GM21360 (cell line): ENCODE results near the gene KDM3B.
"Not testable (repeated sequence)": the region's sequence is repeated elsewhere in the genome, so short reads cannot be mapped to it uniquely, and the experiment has no call there.

Experiments used
- ATAC-seq: cut with Tn5 transposase; IDR thresholded peaks from one replicate; pipeline ENCODE4 v1.9.1; 2021; ENCODE audit warnings: mild to moderate bottlenecking, moderate library complexity; ENCODE audit not compliant: unreplicated experiment

KDM3B gene

DNA sequence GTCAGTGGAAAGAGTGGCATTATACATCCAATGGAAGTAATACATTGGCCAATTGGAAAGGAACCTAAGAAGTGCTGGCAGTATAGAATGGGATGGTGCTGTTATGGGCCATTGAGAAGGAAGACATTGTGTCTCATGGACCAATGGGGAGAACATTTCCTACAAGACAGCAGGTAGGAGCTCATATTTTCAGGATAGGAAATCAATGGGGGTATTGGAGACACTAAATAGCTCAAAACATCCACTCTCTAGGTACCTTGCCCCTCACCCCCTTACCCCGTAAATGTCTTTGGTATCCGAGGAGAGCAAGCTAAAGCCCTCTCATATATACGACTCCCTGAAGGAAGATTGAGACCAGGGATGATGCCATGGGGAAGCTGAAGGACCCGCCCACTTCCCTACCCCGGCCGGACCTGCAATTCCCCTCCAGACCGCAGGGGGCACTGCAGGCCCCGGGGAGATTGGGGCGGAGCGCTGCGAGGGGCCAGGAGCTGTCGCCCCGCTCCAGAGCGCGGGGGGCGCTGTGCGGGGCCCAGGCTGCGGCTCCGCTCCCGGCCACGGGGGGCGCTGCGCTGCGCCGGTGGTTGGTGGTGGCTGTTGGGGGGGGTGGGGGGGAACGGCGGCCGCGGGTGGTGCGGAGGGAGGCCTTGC, at the start of gene KDM3B:
Gene KDM3B, plus strand, starts transcription at position 615 of the 651 bp plus-strand sequence. CDS start 111 bp downstream, outside the sequence.
- peak; percentile 64 for ATAC-seq

DNA sequence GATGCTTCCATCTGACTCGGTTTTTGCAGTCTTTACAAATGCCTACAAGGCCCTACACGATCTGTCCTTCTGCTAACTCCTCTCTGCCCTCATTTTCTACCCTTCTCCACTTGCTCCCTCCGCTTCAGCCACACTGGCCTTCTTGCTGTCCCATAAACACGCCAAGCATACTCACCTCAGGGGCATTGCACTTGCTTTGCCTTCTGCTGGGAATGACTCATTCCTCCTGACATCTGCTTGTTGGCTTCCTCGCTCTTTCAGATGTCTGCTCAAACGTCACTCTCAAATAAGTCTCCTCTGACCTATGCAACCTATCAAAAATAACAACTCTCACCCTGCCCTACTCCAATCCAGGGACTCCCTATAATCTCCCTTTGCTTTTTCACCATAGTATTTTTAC, 49.1 kb upstream of the KDM3B start:
- ATAC-seq = no peak

GRCh38 chr5:138305797-138306196, 46.7 kb upstream of the KDM3B start:
- no peak for ATAC-seq

DNA sequence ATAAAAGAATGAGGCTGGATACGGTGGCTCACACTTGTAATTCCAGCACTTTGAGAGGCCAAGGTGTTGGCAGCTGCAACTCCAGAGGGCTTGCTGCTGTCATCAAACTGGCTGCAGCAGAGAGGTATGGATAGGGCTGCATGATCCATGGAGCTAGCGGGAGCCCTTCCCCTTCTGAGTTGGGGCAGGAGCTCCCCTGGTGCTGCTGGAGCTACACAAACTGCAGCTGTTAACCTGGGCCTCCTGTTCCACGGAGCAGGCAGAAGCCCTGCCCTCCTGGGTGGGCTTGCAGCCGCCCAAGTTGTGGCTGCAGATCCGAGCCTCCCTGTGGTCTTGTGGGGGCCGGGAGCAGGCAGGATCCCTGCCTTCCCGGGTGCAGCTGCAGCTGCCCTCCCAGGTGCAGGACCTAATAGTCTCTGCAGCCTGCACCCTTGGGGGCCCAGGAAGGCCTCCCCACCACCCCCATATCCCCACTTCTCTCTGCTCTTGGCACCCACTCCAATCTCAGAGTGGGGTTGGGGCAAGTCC, 36.7 kb upstream of the KDM3B start:
- ATAC-seq = no peak

DNA sequence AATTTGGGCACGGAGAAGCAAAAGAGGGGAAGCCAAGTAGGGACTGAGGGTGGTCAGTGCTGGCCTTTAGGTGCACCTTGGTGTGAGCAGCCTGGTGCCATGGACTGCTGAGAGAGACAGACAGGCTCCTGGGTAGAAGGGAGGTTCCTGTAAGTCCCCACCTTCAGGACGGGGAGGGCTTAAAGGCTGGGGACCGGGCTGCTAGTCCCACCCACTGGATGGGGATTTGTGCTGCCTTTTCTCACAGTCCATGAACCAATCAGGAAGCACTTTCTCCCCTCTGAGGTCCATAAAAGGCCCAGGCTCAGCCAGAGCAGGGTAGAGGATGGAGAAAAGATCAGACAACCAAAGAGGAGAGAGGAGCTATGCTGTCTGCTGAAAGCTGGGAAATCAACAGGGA, 36.1 kb upstream of the KDM3B start:
- no peak for ATAC-seq

GRCh38 chr5:138318211-138318610, 34.3 kb upstream of the KDM3B start:
- not testable (repeated sequence) for ATAC-seq

DNA sequence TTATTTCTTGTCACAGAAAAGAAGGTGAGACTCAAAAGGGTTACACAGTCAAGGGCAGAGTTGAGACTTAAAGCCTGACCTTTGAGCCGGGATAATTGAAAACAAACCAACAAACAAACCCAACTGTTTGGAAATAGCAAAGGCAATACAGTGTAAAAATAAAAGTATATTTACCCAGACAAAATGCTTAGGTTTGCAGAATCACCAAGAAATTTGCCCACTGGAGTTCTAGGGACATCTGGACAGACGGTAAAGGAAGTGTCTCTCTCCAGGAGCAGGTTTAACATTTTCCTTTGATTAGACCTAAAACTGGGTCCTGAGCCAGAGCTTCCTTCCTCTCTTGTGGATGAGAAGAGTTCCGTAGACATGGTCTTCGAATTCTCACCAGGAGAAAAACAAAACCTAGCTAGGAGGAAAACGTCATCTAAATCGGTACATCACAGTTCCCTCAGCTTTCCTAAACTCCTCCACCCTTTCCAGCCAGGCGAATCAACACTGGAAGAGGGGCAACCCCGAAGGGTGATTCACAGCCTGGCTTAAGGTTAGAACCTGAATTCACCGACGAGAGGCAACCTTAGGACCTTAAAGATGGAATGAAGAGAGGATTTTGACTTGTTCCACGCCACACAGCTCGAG, 21.6 kb upstream of the KDM3B start:
- no peak for ATAC-seq

GRCh38 chr5:138331449-138332368, 20.8 kb upstream of the KDM3B start, which contains the start of gene CDC25C:
CDC25C (minus strand) TSS chr5:138331804; CDS start chr5:138331180, 624 bp downstream.
- peak; percentile 100 for ATAC-seq

- no peak for ATAC-seq
Observed at GRCh38 chr5:138334867-138335447, 17.5 kb upstream of the KDM3B start.

GRCh38 chr5:138336952-138337684, 15.4 kb upstream of the KDM3B start:
- ATAC-seq = peak; percentile 11

- ATAC-seq = peak; percentile 77
Observed at GRCh38 chr5:138337685-138338410, 14.6 kb upstream of the KDM3B start, which contains the start of gene FAM53C. FAM53C (plus strand) TSS chr5:138338266; CDS start chr5:138341336, 3,070 bp downstream.

GRCh38 chr5:138338411-138339090, 13.9 kb upstream of the KDM3B start:
- peak; percentile 15 for ATAC-seq

DNA sequence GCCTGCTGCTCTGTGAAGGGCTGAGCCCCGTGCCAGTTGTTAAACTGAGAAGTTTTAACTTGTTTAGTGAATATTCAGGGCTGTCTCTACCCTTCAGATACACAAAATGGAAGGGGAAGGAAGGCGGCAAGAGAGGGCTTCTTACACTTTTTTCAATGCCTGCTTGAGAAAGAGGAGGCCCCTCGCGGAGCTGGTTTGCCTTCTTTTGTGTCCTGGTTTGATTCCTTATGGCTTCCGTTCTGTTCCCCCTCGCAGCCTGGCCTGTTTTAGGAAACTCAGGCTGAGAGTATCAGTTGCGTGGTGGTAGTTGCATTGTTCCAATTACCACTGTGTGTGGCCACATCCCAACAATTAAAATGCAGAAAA, 13.4 kb upstream of the KDM3B start:
- ATAC-seq = no peak

- no peak for ATAC-seq
Observed at GRCh38 chr5:138339464-138339863, 13.0 kb upstream of the KDM3B start.

- no peak for ATAC-seq
Observed at GRCh38 chr5:138340008-138340407, 12.5 kb upstream of the KDM3B start.

GRCh38 chr5:138344887-138345622, 7.4 kb upstream of the KDM3B start:
- ATAC-seq = no peak

DNA sequence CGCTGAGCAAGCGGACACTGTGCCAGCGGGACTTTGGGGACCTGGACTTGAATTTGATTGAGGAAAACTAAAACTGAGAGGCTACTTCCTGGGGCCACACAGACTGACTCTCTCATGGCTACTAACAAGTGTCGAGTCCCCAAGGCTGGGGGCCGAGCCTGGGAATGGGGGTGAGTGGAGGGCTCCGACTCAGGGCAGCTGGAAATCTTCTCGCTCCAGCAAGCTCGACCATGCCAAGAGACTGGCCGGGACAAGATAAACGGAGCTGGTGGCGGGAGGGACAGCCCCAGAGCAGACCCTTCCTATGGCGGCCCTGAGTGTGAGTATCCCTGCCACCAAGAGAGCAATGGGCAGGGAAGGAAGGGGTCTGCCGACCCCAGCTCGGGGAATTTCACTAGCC, 5.6 kb upstream of the KDM3B start:
- ATAC-seq = no peak

DNA sequence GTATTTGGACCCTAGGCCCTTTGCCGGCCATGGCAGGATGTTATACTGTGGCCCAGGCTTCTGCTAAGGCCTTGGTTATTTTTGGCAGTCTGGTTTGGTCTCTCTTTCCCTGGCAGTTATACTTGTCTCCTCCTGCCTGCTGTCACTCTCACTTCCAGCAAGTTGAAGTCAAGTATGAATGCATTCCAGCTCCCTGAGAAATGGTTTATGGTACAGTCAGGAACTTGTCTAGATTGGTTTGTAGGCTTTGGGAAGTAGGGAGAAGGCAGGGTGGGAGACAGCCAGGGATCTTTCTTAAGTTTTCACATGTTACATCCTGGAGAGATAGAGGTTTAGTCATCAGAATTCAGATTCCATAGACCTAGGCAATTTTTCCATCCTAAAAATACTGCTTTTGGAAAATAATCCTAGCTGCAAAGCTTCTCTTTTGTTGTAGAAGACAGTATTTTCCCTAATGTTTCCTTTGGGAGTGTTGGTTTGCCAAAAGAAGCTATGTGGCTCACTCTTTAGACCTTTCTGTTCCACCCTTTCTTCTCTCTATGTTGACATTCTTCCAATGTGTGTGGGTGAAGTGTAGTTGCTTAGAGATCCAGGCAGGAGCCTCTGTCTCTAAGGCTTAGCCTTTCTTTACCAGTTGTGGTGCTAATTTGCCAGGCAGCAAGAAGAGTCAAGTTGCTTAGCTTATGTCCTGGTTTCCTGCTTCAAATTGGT, 2.5 kb upstream of the KDM3B start:
- no peak for ATAC-seq
